GM18870 (cell line): ENCODE measurements around the gene APOBEC2.
"Not testable (repeated sequence)": the region's sequence is repeated elsewhere in the genome, so short reads cannot be mapped to it uniquely, and the experiment has no call there.

Experiments
- ATAC-seq: cut with Tn5 transposase; IDR thresholded peaks from one replicate; pipeline ENCODE4 v1.9.1; 2021; ENCODE audit warnings: moderate library complexity; ENCODE audit not compliant: unreplicated experiment

The APOBEC2 gene

GRCh38 chr6:41053041-41053440 is at the start of gene APOBEC2:
Gene APOBEC2, plus strand, starts transcription at chr6:41053202. Its CDS starts 146 bp downstream, at chr6:41053348.
- no peak for ATAC-seq

GRCh38 chr6:41006217-41006616 is 46.8 kb upstream of the APOBEC2 start:
- not testable (repeated sequence) for ATAC-seq

GRCh38 chr6:41006980-41007379 is 46.0 kb upstream of the APOBEC2 start:
- not testable (repeated sequence) for ATAC-seq

- no peak for ATAC-seq
These were observed 45.0 kb upstream of the APOBEC2 start for GRCh38 chr6:41008011-41008410.

GRCh38 chr6:41009669-41010068 is 43.3 kb upstream of the APOBEC2 start:
- no peak for ATAC-seq

- no peak for ATAC-seq
These were observed 41.3 kb upstream of the APOBEC2 start for GRCh38 chr6:41011673-41012072.

GRCh38 chr6:41013466-41014153 is 39.4 kb upstream of the APOBEC2 start:
- ATAC-seq: no peak

- ATAC-seq: no peak
These were observed 38.2 kb upstream of the APOBEC2 start for GRCh38 chr6:41014780-41015179.

- ATAC-seq: not testable (repeated sequence)
These were observed 37.1 kb upstream of the APOBEC2 start for GRCh38 chr6:41015860-41016259.

- ATAC-seq: no peak
These were observed 35.3 kb upstream of the APOBEC2 start for GRCh38 chr6:41017663-41018062.

GRCh38 chr6:41021832-41022231 is 31.2 kb upstream of the APOBEC2 start:
- no peak for ATAC-seq

GRCh38 chr6:41022294-41022693 is 30.7 kb upstream of the APOBEC2 start:
- no peak for ATAC-seq

- ATAC-seq: no peak
These were observed 29.9 kb upstream of the APOBEC2 start for GRCh38 chr6:41023114-41023513.

- ATAC-seq: no peak
These were observed 27.0 kb upstream of the APOBEC2 start for GRCh38 chr6:41025966-41026530.

- ATAC-seq: no peak
These were observed 25.8 kb upstream of the APOBEC2 start for GRCh38 chr6:41027241-41027640.

GRCh38 chr6:41027799-41028560 is 25.0 kb upstream of the APOBEC2 start:
- ATAC-seq: peak; percentile 58

GRCh38 chr6:41028561-41029412 is 24.2 kb upstream of the APOBEC2 start:
- peak; percentile 31 for ATAC-seq

- no peak for ATAC-seq
These were observed 20.2 kb upstream of the APOBEC2 start for GRCh38 chr6:41032830-41033229.

- no peak for ATAC-seq
These were observed 19.2 kb upstream of the APOBEC2 start for GRCh38 chr6:41033776-41034175.

GRCh38 chr6:41036186-41036585 is 16.8 kb upstream of the APOBEC2 start:
- ATAC-seq: no peak

- ATAC-seq: no peak
These were observed 16.4 kb upstream of the APOBEC2 start for GRCh38 chr6:41036601-41037000.
